KMS-11 (cell line): ENCODE data around the gene TSN.
"Not testable (repeated sequence)": the region's sequence is repeated elsewhere in the genome, so short reads cannot be mapped to it uniquely, and the experiment has no call there.

Source experiments
- H2AFZ ChIP-seq: fragments of 200-600 bp; sonication (generic); 2 replicates; pipeline ENCODE4 v1.6.1; 2016; ENCODE audit warnings: antibody characterized with exemption, mixed run types, low read depth
- H3K27ac ChIP-seq: fragments of 200-600 bp; sonication (generic); 2 replicates; pipeline ENCODE4 v1.6.1; 2016; ENCODE audit warnings: mild to moderate bottlenecking, mixed run types
- H3K27me3 ChIP-seq: fragments of 200-600 bp; sonication (generic); 2 replicates; pipeline ENCODE4 v1.6.1; 2017; ENCODE audit warnings: mild to moderate bottlenecking, low read depth, mixed run types, moderate library complexity; ENCODE audit not compliant: insufficient read depth
- H3K36me3 ChIP-seq: fragments of 200-600 bp; sonication (generic); 2 replicates; pipeline ENCODE4 v1.6.1; 2017; ENCODE audit warnings: mild to moderate bottlenecking, mixed run types; ENCODE audit not compliant: insufficient read depth
- H3K4me1 ChIP-seq: fragments of 200-600 bp; sonication (generic); 2 replicates; pipeline ENCODE4 v1.6.1; 2016; ENCODE audit warnings: mild to moderate bottlenecking, low read depth, mixed run types; ENCODE audit not compliant: poor library complexity, severe bottlenecking
- H3K4me2 ChIP-seq: fragments of 200-600 bp; sonication (generic); 2 replicates; pipeline ENCODE4 v1.7.0; 2016; ENCODE audit warnings: mild to moderate bottlenecking, mixed run types
- H3K4me3 ChIP-seq: fragments of 200-600 bp; sonication (generic); IDR thresholded peaks from 2 replicates; pipeline ENCODE4 v1.6.1; 2017; ENCODE audit warnings: low read depth, low read length, mixed read lengths; ENCODE audit not compliant: insufficient read depth
- H3K79me2 ChIP-seq: fragments of 200-600 bp; sonication (generic); 2 replicates; pipeline ENCODE4 v1.6.1; 2016; ENCODE audit warnings: low read depth, mixed run types; ENCODE audit not compliant: insufficient read depth
- H3K9ac ChIP-seq: fragments of 200-600 bp; sonication (generic); 2 replicates; pipeline ENCODE4 v1.6.1; 2016; ENCODE audit warnings: mild to moderate bottlenecking, mixed run types
- H4K20me1 ChIP-seq: fragments of 200-600 bp; sonication (generic); 2 replicates; pipeline ENCODE4 v1.6.1; 2016; ENCODE audit warnings: mild to moderate bottlenecking, mixed run types; ENCODE audit not compliant: insufficient read depth
- TF ChIP-seq, protein P1 (sequence below): fragments of 200-600 bp; sonication (generic); conservative IDR thresholded peaks from 2 replicates; pipeline ENCODE4 v1.6.1; 2017; ENCODE audit warnings: low read depth, mild to moderate bottlenecking, antibody characterized with exemption, low read length, moderate library complexity, mixed read lengths

TSN gene

DNA sequence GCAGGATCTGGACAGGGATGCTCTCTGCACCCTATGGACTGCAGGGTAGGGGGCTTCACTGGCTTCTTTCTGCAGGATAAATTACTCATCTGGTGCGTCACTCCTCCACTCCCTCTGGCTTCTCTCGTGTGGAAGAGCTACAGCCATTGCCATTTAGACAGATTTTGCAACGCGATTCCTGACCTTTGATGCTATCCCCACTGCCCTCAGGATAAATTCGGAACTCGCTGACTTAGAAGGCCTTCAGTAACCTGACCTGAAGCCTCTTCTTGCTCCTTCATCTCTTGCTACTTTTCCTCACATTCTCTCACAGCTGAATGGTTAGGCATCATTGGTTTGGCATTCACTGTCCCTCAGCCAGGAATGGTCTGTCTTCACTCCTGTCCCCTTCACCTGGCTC lies 24.1 kb upstream of the TSN start:
- H3K4me1 ChIP-seq = peaks cover 6% of the 10 kb centered on the region
- TF ChIP-seq, protein P1, sequence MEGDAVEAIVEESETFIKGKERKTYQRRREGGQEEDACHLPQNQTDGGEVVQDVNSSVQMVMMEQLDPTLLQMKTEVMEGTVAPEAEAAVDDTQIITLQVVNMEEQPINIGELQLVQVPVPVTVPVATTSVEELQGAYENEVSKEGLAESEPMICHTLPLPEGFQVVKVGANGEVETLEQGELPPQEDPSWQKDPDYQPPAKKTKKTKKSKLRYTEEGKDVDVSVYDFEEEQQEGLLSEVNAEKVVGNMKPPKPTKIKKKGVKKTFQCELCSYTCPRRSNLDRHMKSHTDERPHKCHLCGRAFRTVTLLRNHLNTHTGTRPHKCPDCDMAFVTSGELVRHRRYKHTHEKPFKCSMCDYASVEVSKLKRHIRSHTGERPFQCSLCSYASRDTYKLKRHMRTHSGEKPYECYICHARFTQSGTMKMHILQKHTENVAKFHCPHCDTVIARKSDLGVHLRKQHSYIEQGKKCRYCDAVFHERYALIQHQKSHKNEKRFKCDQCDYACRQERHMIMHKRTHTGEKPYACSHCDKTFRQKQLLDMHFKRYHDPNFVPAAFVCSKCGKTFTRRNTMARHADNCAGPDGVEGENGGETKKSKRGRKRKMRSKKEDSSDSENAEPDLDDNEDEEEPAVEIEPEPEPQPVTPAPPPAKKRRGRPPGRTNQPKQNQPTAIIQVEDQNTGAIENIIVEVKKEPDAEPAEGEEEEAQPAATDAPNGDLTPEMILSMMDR = no peak
- H4K20me1 ChIP-seq = no peaks in the 10 kb centered on the region

DNA sequence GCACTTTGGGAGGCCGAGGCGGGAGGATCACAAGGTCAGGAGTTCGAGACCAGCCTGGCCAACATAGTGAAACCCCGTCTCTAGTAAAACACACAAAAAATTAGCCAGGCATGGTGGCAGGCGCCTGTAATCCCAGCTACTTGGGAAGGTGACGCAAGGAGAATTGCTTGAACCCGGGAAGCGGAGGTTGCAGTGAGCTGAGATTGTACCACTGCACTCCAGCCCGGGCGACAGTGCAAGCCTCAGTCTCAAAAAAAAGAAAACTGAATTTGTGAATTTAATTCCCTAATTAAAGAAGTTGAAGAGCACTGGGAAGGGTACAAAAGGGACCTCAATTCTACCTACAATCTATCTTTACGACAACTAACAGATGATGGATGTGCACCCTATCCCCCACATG lies 20.9 kb upstream of the TSN start:
- not testable (repeated sequence) for H3K9ac ChIP-seq, H3K27ac ChIP-seq, H3K4me2 ChIP-seq, H3K4me1 ChIP-seq, H3K36me3 ChIP-seq, H3K4me3 ChIP-seq, H2AFZ ChIP-seq, H4K20me1 ChIP-seq, H3K27me3 ChIP-seq
- peaks cover 27% of the 10 kb centered on the region for H3K79me2 ChIP-seq

More for the DNA sequence above, 24.1 kb upstream of the TSN start:
- H3K9ac ChIP-seq = no peak overlapping the region
- no peak overlapping the region for H3K4me3 ChIP-seq
- H3K27ac ChIP-seq = no peak overlapping the region
- H3K27me3 ChIP-seq = no peaks in the 10 kb centered on the region
- H3K4me2 ChIP-seq = no peak overlapping the region
- peaks cover 4% of the 10 kb centered on the region; the same call in 1 of the 2 replicates for H3K36me3 ChIP-seq
- no peak overlapping the region for H2AFZ ChIP-seq
- H3K79me2 ChIP-seq = peaks cover 24% of the 10 kb centered on the region

DNA sequence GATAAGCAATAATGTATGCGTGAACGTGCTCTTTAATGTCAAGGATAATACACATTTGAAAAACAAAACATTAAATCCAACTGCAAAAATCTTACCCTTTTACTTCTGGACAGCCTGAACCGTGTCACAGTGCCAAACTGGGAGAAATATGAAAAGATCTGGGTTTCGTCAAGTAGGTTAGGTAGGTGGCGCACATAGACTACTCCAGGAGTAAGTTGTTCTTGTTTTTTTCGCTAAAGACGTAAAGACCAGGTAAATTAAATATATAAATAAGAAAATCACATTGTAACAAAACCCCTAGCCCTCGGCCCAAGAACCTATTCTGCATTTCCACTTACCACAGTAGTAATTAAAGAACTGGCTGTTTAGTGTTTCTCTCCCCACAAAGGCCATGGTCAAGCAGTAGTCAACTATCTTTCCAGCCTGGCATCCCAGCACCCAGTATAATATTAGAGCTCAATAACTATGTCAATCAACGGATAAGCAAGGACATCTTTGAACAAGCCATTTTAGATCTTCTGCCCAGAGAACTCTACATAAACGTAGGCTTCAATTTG lies 19.9 kb upstream of the TSN start:
- Histone ChIP-seq H4K20me1 (no peaks in the 10 kb centered on the region), H3K36me3 (peaks cover 4% of the 10 kb centered on the region; the same call in 1 of the 2 replicates), H3K27me3 (no peaks in the 10 kb centered on the region), H3K4me3 (no peak overlapping the region), H3K4me1 (peaks cover 6% of the 10 kb centered on the region), H3K9ac (peak overlapping the region; percentile 80; the same call in 1 of the 2 replicates), H3K79me2 (peaks cover 27% of the 10 kb centered on the region), H2AFZ (0 out of 2 replicates have a peak overlapping the region, but pooled peaks have one; percentile 63), H3K27ac (0 out of 2 replicates have a peak overlapping the region, but pooled peaks have one; percentile 53), H3K4me2 (peak overlapping the region; percentile 67)
- TF ChIP-seq, protein P1 = no peak

DNA sequence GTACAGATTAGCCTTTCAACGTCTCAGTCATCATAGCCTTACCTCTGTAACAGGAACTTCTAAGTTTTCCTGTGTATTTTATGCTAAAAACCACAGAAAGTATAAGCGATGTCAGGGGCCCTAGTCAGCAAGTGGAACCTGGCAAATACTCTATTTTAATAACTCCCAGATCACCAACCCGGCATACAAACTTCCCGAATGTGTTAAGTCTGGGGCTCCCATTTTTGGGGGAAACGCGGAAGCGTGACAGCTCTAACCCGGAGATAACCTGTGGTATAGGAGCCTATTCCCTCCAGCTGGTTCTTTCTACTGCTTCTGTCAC lies 19.4 kb upstream of the TSN start:
- Histone ChIP-seq H3K9ac (peak overlapping the region; percentile 80), H3K4me3 (no peak overlapping the region), H4K20me1 (no peaks in the 10 kb centered on the region), H3K79me2 (peaks cover 27% of the 10 kb centered on the region), H3K36me3 (peaks cover 4% of the 10 kb centered on the region; the same call in 1 of the 2 replicates), H2AFZ (peak overlapping the region; percentile 63; the same call in 1 of the 2 replicates), H3K27ac (peak overlapping the region; percentile 53; the same call in 1 of the 2 replicates), H3K4me1 (peaks cover 6% of the 10 kb centered on the region), H3K4me2 (peak overlapping the region; percentile 67; the same call in 1 of the 2 replicates), H3K27me3 (no peaks in the 10 kb centered on the region)
- TF ChIP-seq, protein P1 = no peak

DNA sequence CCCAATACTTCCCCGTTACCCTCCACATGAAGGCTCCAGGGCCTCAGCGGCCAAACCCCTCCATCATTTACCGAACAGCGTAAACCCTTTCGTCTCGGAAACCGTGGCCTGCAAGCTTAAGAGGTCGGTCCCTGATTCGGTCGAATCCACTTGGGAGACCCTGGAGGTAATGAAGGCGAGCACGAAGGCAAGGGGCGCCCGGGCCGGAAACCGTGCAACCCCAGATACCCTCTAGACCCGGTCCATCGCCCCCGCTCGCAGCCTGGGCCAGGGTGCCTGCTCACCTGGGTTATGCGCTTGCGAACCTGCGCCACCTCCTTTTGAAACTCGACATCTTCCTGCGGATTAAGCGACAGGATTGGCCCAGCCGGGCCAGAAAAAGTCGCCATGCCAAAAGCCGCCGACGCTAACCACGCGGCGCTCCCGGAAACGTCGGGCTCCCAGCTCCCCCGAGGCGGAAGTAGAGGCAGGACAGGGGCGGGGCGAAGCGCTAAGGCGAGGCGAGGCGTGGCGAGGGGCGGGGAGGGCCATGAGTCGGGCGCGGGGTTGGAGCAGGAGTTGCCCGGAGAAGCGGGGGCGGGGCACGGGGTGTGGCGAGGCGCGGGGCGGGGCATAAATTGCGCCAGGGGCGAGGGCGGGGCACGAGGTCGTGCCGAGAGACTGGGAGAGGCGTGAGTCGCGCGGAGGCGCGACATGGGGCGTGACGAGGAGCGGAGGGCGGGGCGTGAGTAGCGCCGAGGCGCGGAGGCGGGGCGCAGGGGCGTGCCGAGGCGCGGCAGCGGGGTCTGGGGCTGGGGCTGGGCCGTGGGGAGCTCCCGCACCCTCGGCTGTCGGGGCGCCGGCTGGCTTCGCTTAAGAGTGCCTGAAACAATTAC lies 18.8 kb upstream of the TSN start, which contains the start of gene NIFK:
NIFK (minus strand) TSS at position 414 of the 875 bp plus-strand sequence; CDS start at position 389, 25 bp downstream.
- Histone ChIP-seq H3K4me2 (peak within 1 kb of the TSS; percentile 67), H3K36me3 (peaks cover 4% of the 10 kb centered on the region; the same call in 1 of the 2 replicates), H3K4me1 (peaks cover 6% of the 10 kb centered on the region), H4K20me1 (no peaks in the 10 kb centered on the region), H3K27ac (peak within 1 kb of the TSS; percentile 53), H2AFZ (peak within 1 kb of the TSS; percentile 63; the same call in 1 of the 2 replicates), H3K9ac (peak within 1 kb of the TSS; percentile 80), H3K4me3 (no peak within 1 kb of the TSS), H3K27me3 (no peaks in the 10 kb centered on the region), H3K79me2 (peaks cover 27% of the 10 kb centered on the region)
- TF ChIP-seq, protein P1 = no peak
